ENCODE measurements around the gene PLAU.
A peak's percentile ranks its signal among the peaks of the same experiment; 100 is the strongest.

DNA sequence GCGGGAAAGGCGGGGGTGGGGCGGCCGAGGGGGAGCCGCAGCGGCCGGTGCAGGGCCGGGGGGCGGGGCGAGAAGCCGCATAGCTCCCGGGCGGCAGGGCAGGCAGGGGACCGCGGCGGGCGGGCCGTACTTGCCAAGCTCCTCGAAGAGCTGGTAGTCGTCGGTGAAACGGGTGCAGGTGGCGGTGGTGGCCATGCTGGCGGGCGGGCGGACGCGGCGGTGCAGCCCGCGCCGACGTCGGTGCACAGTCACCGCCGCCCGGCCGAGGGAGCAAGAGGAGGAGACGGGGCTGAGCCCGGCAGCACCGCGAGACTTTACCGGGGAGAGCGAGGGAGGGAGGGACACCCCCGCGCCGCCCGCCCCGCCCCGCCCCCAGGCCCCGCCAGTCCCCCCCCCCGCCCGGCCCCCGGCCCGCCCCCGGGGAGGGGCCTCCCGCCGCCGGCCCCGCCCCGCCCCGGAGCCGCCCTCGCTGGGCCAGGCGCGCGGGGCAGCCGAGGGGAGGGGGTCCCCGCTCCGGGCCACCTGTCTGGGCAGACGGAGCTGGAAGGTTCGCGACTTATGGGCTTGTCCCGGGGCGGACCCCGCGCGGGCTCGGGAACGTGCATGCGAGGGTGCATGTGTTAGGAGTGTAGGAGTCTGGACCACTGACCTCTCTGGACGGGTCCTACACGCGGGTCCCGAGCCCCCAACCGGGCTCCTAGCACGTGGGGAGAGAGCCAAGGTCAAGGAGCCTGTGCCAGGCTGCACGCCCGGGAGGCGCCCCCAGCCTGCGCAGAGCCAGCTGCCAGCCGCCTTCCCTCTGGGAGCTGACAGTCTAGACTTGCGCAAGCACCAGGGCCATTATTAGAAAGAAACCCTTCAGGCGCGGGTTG, 36.4 kb upstream of the PLAU start, which contains the start of gene CAMK2G:
- TF ChIP-seq KDM1A (CRISPR knock-in tag; IDR thresholded peaks at IDR 0.05), result no peak
- TF ChIP-seq HMGA1 (CRISPR knock-in tag; conservative IDR thresholded peaks at IDR 0.05), result no peak
- TF ChIP-seq ZNF143 (CRISPR knock-in tag; IDR thresholded peaks at IDR 0.05), result no peak
- TF ChIP-seq, protein P1, sequence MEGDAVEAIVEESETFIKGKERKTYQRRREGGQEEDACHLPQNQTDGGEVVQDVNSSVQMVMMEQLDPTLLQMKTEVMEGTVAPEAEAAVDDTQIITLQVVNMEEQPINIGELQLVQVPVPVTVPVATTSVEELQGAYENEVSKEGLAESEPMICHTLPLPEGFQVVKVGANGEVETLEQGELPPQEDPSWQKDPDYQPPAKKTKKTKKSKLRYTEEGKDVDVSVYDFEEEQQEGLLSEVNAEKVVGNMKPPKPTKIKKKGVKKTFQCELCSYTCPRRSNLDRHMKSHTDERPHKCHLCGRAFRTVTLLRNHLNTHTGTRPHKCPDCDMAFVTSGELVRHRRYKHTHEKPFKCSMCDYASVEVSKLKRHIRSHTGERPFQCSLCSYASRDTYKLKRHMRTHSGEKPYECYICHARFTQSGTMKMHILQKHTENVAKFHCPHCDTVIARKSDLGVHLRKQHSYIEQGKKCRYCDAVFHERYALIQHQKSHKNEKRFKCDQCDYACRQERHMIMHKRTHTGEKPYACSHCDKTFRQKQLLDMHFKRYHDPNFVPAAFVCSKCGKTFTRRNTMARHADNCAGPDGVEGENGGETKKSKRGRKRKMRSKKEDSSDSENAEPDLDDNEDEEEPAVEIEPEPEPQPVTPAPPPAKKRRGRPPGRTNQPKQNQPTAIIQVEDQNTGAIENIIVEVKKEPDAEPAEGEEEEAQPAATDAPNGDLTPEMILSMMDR (CRISPR knock-in tag; IDR thresholded peaks at IDR 0.05), result no peak
- TF ChIP-seq, protein P2, sequence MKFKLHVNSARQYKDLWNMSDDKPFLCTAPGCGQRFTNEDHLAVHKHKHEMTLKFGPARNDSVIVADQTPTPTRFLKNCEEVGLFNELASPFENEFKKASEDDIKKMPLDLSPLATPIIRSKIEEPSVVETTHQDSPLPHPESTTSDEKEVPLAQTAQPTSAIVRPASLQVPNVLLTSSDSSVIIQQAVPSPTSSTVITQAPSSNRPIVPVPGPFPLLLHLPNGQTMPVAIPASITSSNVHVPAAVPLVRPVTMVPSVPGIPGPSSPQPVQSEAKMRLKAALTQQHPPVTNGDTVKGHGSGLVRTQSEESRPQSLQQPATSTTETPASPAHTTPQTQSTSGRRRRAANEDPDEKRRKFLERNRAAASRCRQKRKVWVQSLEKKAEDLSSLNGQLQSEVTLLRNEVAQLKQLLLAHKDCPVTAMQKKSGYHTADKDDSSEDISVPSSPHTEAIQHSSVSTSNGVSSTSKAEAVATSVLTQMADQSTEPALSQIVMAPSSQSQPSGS (CRISPR knock-in tag; IDR thresholded peaks at IDR 0.05), result no peak
- TF ChIP-seq HDAC6 (IDR thresholded peaks at IDR 0.05; ENCODE audit: low read depth, low read length), result no peak
- peak; percentile 62 to 83 for TF ChIP-seq POLR2A (IDR thresholded peaks at IDR 0.05; ENCODE audit: insufficient read depth in 1 of 2, low read depth in 2 of 2, low read length in 2 of 2)
- TF ChIP-seq PHB2 (IDR thresholded peaks at IDR 0.05; ENCODE audit: partially characterized antibody), result no peak
- TF ChIP-seq, protein P3, sequence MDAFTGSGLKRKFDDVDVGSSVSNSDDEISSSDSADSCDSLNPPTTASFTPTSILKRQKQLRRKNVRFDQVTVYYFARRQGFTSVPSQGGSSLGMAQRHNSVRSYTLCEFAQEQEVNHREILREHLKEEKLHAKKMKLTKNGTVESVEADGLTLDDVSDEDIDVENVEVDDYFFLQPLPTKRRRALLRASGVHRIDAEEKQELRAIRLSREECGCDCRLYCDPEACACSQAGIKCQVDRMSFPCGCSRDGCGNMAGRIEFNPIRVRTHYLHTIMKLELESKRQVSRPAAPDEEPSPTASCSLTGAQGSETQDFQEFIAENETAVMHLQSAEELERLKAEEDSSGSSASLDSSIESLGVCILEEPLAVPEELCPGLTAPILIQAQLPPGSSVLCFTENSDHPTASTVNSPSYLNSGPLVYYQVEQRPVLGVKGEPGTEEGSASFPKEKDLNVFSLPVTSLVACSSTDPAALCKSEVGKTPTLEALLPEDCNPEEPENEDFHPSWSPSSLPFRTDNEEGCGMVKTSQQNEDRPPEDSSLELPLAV (CRISPR knock-in tag; conservative IDR thresholded peaks at IDR 0.05; ENCODE audit: low read depth), result no peak
